WTC11 (cell line): ENCODE measurements around the gene SENP5.

Experiments
- USF1 ChIP-seq: sonication (generic); formaldehyde crosslinking; IDR thresholded peaks from 2 replicates; pipeline ENCODE4 v1.8.0; 2022; ENCODE audit warnings: mild to moderate bottlenecking, missing genetic modification reagents
- TF ChIP-seq, protein P1 (sequence below): fragments of 200-600 bp; IDR thresholded peaks from 2 replicates; pipeline ENCODE4 v1.8.0; 2022; ENCODE audit warnings: antibody characterized with exemption

DNA sequence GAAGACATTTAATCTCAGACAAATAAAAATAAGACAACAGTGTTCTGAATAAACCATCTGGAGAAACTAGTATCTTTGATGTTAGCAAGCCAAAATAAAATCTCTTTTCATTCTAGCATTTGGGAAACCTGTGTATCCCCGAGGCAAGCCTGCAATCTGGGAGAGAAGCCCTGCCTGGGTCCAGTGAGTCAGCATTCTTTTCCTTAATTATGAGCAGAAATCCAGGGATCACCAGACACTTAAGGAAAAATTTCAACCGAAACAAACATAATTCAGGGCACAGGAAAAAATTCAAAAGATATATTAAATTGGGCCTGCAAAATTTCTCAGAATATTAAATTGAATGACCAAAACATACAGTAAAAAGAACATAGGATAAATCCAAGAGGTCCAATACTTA is 70.4 kb downstream of the SENP5 start:
- TF ChIP-seq, protein P1, sequence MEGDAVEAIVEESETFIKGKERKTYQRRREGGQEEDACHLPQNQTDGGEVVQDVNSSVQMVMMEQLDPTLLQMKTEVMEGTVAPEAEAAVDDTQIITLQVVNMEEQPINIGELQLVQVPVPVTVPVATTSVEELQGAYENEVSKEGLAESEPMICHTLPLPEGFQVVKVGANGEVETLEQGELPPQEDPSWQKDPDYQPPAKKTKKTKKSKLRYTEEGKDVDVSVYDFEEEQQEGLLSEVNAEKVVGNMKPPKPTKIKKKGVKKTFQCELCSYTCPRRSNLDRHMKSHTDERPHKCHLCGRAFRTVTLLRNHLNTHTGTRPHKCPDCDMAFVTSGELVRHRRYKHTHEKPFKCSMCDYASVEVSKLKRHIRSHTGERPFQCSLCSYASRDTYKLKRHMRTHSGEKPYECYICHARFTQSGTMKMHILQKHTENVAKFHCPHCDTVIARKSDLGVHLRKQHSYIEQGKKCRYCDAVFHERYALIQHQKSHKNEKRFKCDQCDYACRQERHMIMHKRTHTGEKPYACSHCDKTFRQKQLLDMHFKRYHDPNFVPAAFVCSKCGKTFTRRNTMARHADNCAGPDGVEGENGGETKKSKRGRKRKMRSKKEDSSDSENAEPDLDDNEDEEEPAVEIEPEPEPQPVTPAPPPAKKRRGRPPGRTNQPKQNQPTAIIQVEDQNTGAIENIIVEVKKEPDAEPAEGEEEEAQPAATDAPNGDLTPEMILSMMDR: no peak
- TF ChIP-seq USF1 (CRISPR knock-in tag): no peak
